AG09319 (cell line): ENCODE measurements around the gene ACOX3.

ENCODE experiments used
- DNase-seq: peaks from one replicate; pipeline ENCODE4 v3.0.0-alpha.2; 2010; ENCODE audit warnings: low read depth; ENCODE audit errors: extremely low read depth
- TF ChIP-seq, protein P1 (sequence below): IDR thresholded peaks from 2 replicates; pipeline ENCODE4 v1.5.1; 2011; ENCODE audit warnings: low read depth, mild to moderate bottlenecking, inconsistent platforms, low read length, moderate library complexity

ACOX3 gene

DNA sequence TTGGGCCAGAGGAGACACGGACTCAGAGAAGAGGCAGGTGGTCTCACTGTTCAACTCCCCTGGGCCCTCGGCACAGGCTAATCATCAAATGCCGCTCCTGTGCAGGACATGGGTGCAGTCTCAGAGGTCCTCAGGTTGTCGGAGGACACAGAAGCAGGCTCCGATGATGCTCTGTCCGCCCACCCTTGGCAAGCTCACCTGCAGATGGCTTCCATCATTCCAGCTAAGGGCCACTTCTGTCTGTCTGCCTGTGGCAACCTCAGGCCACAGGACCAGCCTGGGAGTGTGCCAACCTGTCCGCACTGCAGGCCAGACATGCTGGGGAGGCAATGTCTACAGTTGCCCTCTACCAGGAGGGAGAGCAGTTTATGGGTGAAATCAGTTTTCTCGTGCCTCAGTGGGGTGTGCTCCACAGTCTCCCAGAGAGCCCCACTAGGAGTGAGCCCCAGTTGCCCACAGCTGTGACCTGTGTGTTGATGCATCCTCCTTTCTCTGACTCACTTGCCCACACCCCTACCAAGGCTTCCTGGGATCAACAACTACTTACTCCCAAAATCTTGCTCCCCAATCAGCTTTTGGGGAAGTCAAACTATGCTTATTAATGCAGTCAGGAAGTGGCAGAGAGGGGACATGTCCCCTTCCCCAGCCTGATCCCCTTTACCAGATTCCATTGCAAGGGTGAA is 115.1 kb downstream of the ACOX3 start:
- DNase-seq: no peak
- TF ChIP-seq, protein P1, sequence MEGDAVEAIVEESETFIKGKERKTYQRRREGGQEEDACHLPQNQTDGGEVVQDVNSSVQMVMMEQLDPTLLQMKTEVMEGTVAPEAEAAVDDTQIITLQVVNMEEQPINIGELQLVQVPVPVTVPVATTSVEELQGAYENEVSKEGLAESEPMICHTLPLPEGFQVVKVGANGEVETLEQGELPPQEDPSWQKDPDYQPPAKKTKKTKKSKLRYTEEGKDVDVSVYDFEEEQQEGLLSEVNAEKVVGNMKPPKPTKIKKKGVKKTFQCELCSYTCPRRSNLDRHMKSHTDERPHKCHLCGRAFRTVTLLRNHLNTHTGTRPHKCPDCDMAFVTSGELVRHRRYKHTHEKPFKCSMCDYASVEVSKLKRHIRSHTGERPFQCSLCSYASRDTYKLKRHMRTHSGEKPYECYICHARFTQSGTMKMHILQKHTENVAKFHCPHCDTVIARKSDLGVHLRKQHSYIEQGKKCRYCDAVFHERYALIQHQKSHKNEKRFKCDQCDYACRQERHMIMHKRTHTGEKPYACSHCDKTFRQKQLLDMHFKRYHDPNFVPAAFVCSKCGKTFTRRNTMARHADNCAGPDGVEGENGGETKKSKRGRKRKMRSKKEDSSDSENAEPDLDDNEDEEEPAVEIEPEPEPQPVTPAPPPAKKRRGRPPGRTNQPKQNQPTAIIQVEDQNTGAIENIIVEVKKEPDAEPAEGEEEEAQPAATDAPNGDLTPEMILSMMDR: no peak

DNA sequence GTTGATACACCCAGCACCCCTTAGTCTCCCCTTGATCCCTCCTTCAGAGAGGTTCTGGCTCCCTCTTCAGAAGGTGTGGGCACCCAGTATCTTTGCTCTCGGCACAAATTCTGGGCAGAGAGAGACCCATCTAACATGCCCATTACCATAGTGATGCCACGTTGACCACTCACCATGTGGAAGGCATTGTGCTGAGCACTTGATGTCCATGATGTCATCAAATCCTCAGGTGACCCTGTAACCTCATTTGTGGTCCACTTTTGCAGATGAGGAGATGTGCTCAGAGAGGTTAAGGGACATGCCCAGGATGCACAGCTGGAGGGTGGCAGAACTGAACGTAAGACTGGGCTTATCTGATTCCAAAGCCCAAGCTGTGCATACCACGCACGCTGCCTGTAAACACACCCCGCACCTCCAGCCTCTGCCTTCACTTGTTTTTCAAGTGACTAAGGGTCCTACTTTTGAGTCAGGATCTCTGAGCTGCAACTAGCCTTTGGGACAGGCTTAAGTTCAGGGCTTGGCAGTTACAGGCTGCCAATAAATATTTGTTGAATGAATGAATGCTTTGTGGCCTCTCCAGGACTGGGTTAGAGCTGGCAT is 115.8 kb downstream of the ACOX3 start:
- DNase-seq: no peak
- TF ChIP-seq, protein P1: no peak

DNA sequence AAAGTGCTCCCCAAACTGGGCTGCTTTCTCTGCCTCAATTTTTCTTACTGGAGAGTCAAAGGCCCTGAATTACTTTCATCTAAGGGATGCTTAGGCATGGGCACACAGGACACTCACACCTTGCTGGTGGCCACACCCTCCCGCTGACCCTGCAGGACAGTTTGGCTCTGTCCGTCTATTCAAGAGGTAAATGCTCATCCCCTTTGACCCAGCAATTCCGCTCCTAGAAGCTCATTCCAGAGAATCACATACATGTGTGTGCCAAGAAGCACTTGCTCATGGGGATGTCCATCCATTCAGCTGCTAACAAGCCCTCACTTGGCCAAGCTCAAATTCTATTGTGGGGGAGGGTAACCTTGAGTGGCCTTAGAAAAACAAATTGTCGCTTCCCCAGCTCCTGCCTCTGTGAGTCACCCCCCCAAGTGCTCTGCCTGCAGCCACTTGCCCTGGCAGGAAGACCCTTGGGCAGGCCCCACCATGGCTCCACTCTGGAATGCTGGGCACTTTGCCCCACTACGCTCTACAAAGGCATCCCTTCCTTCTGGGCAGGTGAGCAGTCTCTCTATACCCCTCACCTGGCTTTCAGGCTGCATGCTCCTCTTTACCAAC is 116.5 kb downstream of the ACOX3 start:
- no peak for DNase-seq
- TF ChIP-seq, protein P1: no peak

DNA sequence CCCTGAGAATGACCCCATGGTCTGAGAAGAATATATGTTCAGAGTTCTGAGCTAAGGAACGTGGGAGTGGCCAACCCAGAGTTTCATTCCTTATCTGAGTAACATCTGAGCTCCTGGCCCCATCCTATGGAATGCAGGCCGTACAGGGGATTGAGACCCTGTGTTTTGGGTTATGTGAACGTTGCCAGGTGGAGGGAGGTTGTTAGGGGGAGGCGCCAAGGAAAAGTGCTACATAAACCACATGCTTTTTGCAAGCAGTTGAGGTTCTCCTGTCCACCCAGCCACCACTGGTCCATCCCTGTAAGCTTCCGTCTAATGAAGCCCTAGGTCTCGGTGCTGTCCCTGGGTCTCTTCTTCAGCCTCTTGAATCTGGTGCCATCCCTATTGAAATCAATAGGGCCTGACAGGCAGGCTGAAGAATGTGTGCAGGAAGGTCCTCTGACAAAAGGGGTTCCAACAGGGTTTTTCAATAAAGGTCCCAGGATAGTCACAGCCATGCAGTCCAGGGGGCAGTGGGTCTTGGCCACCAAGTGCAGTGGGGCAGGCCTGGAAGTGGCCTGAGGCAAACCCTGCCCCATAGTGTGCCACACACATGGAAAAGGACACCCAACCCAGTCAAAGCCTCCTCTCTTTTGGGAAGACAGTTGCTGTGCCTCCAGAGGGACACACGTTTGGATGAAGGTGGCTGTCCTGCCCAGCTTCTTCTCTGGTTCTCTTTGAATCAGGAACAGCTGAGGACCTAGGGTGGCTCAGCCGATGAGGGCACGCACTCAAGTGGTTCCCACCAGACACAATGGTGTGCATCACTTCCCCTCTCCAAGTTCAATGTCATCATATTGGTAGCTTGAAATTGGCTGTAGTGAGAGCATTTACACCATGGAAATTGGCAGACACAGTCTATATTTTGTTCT is 117.5 kb downstream of the ACOX3 start:
- DNase-seq: no peak
- TF ChIP-seq, protein P1: no peak

DNA sequence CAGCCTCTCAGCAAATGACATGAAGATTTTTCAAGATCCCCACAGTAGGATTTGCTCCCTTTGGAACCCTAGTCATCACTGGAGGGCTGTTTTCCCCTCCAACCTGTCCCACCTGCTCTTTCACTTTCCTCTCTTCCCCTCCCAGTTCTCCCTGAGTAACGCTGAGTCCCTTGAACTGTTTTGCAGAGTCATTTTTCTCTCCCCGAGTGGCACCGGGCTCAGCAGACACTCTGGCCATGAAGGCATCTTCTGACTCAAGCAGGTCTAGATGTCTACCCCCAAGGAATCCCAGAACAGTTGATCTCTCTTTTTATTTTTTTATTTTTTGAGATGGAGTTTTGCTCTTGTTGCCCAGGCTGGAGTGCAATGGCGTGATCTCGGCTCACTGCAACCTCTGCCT is 118.8 kb downstream of the ACOX3 start:
- no peak for DNase-seq
- TF ChIP-seq, protein P1: no peak

DNA sequence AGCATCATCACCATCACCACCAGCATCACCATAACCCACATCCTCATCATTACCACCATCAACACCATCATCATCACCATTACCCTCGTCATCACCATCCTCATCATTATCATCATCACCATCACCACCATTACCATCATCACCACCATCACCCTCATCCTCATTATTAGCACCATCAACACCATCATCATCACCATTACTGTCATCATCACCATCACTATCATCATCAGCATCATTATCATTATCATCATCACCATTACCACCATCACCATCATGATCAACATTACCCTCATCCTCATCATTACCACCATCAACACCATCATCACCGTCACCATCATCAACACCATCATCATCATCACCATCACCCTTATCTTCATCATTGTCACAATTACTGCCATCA is 119.3 kb downstream of the ACOX3 start:
- TF ChIP-seq, protein P1: no peak
- DNase-seq: no peak
